HepG2 (cell line): ENCODE data around the gene DOCK2.

ENCODE experiments used
- TEAD2 ChIP-seq: sonication (generic); formaldehyde crosslinking; IDR thresholded peaks from 2 replicates; pipeline ENCODE4 v1.9.0; 2021; ENCODE audit warnings: missing genetic modification reagents
- ZBTB1 ChIP-seq: sonication (generic); formaldehyde crosslinking; IDR thresholded peaks from 2 replicates; pipeline ENCODE4 v1.4.0; 2020; ENCODE audit warnings: missing genetic modification reagents, borderline replicate concordance
- ZNF670 ChIP-seq: sonication (generic); formaldehyde crosslinking; IDR thresholded peaks from 2 replicates; pipeline ENCODE4 v1.8.0; 2022; ENCODE audit warnings: mild to moderate bottlenecking, missing genetic modification reagents, borderline replicate concordance
- TF ChIP-seq, protein P1 (sequence below): sonication (generic); formaldehyde crosslinking; IDR thresholded peaks from 2 replicates; pipeline ENCODE4 v1.5.0; 2020; ENCODE audit warnings: mild to moderate bottlenecking, missing genetic modification reagents, moderate library complexity
- TF ChIP-seq, protein P2 (sequence below): sonication (generic); formaldehyde crosslinking; IDR thresholded peaks from 2 replicates; pipeline ENCODE4 v1.4.0; 2020; ENCODE audit warnings: missing genetic modification reagents

DNA sequence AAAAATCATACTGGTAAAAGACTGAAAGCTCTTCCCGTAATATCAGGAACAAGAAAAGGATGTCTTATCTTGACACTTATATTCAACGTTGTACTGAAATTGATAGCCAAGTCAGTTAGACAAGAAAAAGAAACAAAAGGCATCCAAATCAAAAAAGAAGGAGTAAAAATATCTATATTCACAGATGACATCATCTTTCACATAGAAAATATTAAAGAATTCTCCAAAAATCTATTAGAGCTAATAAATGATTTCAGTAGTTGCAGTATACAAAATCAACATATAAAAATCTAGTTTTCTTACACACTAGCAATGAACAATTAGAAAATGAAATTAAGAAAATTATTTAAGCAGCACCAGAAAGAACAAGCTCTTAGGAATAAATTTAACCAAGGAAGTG is 29.2 kb upstream of the DOCK2 start:
- TF ChIP-seq ZNF670 (CRISPR knock-in tag) (no peak), TEAD2 (CRISPR knock-in tag) (no peak), ZBTB1 (CRISPR knock-in tag) (no peak)
- TF ChIP-seq, protein P1, sequence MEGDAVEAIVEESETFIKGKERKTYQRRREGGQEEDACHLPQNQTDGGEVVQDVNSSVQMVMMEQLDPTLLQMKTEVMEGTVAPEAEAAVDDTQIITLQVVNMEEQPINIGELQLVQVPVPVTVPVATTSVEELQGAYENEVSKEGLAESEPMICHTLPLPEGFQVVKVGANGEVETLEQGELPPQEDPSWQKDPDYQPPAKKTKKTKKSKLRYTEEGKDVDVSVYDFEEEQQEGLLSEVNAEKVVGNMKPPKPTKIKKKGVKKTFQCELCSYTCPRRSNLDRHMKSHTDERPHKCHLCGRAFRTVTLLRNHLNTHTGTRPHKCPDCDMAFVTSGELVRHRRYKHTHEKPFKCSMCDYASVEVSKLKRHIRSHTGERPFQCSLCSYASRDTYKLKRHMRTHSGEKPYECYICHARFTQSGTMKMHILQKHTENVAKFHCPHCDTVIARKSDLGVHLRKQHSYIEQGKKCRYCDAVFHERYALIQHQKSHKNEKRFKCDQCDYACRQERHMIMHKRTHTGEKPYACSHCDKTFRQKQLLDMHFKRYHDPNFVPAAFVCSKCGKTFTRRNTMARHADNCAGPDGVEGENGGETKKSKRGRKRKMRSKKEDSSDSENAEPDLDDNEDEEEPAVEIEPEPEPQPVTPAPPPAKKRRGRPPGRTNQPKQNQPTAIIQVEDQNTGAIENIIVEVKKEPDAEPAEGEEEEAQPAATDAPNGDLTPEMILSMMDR (CRISPR knock-in tag) = no peak
- TF ChIP-seq, protein P2, sequence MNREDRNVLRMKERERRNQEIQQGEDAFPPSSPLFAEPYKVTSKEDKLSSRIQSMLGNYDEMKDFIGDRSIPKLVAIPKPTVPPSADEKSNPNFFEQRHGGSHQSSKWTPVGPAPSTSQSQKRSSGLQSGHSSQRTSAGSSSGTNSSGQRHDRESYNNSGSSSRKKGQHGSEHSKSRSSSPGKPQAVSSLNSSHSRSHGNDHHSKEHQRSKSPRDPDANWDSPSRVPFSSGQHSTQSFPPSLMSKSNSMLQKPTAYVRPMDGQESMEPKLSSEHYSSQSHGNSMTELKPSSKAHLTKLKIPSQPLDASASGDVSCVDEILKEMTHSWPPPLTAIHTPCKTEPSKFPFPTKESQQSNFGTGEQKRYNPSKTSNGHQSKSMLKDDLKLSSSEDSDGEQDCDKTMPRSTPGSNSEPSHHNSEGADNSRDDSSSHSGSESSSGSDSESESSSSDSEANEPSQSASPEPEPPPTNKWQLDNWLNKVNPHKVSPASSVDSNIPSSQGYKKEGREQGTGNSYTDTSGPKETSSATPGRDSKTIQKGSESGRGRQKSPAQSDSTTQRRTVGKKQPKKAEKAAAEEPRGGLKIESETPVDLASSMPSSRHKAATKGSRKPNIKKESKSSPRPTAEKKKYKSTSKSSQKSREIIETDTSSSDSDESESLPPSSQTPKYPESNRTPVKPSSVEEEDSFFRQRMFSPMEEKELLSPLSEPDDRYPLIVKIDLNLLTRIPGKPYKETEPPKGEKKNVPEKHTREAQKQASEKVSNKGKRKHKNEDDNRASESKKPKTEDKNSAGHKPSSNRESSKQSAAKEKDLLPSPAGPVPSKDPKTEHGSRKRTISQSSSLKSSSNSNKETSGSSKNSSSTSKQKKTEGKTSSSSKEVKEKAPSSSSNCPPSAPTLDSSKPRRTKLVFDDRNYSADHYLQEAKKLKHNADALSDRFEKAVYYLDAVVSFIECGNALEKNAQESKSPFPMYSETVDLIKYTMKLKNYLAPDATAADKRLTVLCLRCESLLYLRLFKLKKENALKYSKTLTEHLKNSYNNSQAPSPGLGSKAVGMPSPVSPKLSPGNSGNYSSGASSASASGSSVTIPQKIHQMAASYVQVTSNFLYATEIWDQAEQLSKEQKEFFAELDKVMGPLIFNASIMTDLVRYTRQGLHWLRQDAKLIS (CRISPR knock-in tag) = no peak
